Measurements from ENCODE around the gene MMP27. TPM values are rescaled to one million over a fixed set of nuclear protein-coding genes. Genes with fewer than 3 reads are reported as not detected.

The MMP27 gene
- polyA plus RNA-seq, 1 of the 3 experiments (the other 2 are of a cell fraction): not detected

- Histone ChIP-seq H3K36me3 (replicated peaks in 1 of 2; ENCODE audit: control insufficient read depth in 1 of 2, insufficient read depth in 2 of 2, low read length in 1 of 2) (no peaks in the 10 kb centered on the region), H3K27me3 (ENCODE audit: insufficient read depth) (peaks cover 9% of the 10 kb centered on the region; the same call in 1 of the 2 replicates), H3K9me2 (no peaks in the 10 kb centered on the region), H3K4me1 (ENCODE audit: control insufficient read depth in 1 of 2, insufficient read depth in 2 of 2, low read depth in 1 of 2, low read length in 1 of 2) (no peaks in the 10 kb centered on the region), H4K20me1 (ENCODE audit: insufficient read depth) (no peaks in the 10 kb centered on the region), H3K27ac (ENCODE audit: low read depth in 2 of 2, low read length in 1 of 2) (no peak overlapping the region), H3K9ac (no peak overlapping the region), H3K4me2 (no peak overlapping the region), H2AFZ (ENCODE audit: low read depth) (no peak overlapping the region), H3K4me3 (ENCODE audit: low read depth in 2 of 2, low read length in 1 of 2) (no peak overlapping the region), H3K79me2 (ENCODE audit: insufficient read depth) (no peaks in the 10 kb centered on the region), H3F3A (replicated peaks; ENCODE audit: insufficient read depth) (no peaks in the 10 kb centered on the region), H3K9me3 (no peaks in the 10 kb centered on the region)
- ChIA-PET CTCF (no interaction called here), POLR2A (no interaction called here)
- WGBS (ENCODE audit: low lambda C conversion rate): 14% methylated on average over 3 of the region's 3 CpGs
- no peak for DNase-seq
- TF ChIP-seq SMC3 (IDR thresholded peaks at IDR 0.05; ENCODE audit: low read depth, low read length) (no peak), RFX5 (IDR thresholded peaks at IDR 0.05; ENCODE audit: low read length) (no peak), TEAD4 (IDR thresholded peaks at IDR 0.05; ENCODE audit: borderline replicate concordance, insufficient read depth) (no peak), POLR2AphosphoS5 (IDR thresholded peaks at IDR 0.05; ENCODE audit: low read depth, low read length) (no peak), GABPA (IDR thresholded peaks at IDR 0.05; ENCODE audit: low read depth) (no peak), TCF12 (IDR thresholded peaks at IDR 0.05) (no peak), CHD2 (IDR thresholded peaks at IDR 0.05; ENCODE audit: low read length, partially characterized antibody) (no peak), TAF1 (IDR thresholded peaks at IDR 0.05; ENCODE audit: borderline replicate concordance, low read depth, low read length) (no peak), EP300 (IDR thresholded peaks at IDR 0.05; ENCODE audit: borderline replicate concordance in 1 of 2, low read depth in 1 of 2, low read length in 1 of 2) (no peak), MEF2A (IDR thresholded peaks at IDR 0.05; ENCODE audit: borderline replicate concordance, low read depth) (no peak), YY1 (IDR thresholded peaks at IDR 0.05; ENCODE audit: low read depth) (no peak), FOSL2 (IDR thresholded peaks at IDR 0.05; ENCODE audit: borderline replicate concordance, low read depth) (no peak), RAD21 (IDR thresholded peaks at IDR 0.05; ENCODE audit: low read length) (no peak)
- TF ChIP-seq, protein P1, sequence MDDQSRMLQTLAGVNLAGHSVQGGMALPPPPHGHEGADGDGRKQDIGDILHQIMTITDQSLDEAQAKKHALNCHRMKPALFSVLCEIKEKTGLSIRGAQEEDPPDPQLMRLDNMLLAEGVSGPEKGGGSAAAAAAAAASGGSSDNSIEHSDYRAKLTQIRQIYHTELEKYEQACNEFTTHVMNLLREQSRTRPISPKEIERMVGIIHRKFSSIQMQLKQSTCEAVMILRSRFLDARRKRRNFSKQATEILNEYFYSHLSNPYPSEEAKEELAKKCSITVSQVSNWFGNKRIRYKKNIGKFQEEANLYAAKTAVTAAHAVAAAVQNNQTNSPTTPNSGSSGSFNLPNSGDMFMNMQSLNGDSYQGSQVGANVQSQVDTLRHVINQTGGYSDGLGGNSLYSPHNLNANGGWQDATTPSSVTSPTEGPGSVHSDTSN (IDR thresholded peaks at IDR 0.05): no peak
- TF ChIP-seq, protein P2, sequence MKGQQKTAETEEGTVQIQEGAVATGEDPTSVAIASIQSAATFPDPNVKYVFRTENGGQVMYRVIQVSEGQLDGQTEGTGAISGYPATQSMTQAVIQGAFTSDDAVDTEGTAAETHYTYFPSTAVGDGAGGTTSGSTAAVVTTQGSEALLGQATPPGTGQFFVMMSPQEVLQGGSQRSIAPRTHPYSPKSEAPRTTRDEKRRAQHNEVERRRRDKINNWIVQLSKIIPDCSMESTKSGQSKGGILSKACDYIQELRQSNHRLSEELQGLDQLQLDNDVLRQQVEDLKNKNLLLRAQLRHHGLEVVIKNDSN (IDR thresholded peaks at IDR 0.05; ENCODE audit: borderline replicate concordance, low read depth): no peak
- TF ChIP-seq, protein P3, sequence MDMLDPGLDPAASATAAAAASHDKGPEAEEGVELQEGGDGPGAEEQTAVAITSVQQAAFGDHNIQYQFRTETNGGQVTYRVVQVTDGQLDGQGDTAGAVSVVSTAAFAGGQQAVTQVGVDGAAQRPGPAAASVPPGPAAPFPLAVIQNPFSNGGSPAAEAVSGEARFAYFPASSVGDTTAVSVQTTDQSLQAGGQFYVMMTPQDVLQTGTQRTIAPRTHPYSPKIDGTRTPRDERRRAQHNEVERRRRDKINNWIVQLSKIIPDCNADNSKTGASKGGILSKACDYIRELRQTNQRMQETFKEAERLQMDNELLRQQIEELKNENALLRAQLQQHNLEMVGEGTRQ (IDR thresholded peaks at IDR 0.05; ENCODE audit: borderline replicate concordance, low read depth, low read length): no peak
- TF ChIP-seq, protein P4, sequence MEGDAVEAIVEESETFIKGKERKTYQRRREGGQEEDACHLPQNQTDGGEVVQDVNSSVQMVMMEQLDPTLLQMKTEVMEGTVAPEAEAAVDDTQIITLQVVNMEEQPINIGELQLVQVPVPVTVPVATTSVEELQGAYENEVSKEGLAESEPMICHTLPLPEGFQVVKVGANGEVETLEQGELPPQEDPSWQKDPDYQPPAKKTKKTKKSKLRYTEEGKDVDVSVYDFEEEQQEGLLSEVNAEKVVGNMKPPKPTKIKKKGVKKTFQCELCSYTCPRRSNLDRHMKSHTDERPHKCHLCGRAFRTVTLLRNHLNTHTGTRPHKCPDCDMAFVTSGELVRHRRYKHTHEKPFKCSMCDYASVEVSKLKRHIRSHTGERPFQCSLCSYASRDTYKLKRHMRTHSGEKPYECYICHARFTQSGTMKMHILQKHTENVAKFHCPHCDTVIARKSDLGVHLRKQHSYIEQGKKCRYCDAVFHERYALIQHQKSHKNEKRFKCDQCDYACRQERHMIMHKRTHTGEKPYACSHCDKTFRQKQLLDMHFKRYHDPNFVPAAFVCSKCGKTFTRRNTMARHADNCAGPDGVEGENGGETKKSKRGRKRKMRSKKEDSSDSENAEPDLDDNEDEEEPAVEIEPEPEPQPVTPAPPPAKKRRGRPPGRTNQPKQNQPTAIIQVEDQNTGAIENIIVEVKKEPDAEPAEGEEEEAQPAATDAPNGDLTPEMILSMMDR (IDR thresholded peaks at IDR 0.05): no peak
Measured at GRCh38 chr11:102695201-102695600, 10.4 kb downstream of the MMP27 start.

Measured in SK-N-SH (cell line).